ENCODE measurements around the gene MAN1A1.

- TF ChIP-seq POLR2A (IDR thresholded peaks at IDR 0.05) (no peak), CTCF (IDR thresholded peaks at IDR 0.05) (no peak)
These were observed 36.7 kb downstream of the MAN1A1 start for GRCh38 chr6:119312875-119313338.
